HG03342 (cell line): Measurements from ENCODE around the gene FARP1.
"Not testable (repeated sequence)": the region's sequence is repeated elsewhere in the genome, so short reads cannot be mapped to it uniquely, and the experiment has no call there.

Source experiments
- ATAC-seq: cut with Tn5 transposase; IDR thresholded peaks from one replicate; pipeline ENCODE4 v1.9.1; 2021; ENCODE audit warnings: mild to moderate bottlenecking, moderate library complexity; ENCODE audit not compliant: unreplicated experiment

The FARP1 gene

DNA sequence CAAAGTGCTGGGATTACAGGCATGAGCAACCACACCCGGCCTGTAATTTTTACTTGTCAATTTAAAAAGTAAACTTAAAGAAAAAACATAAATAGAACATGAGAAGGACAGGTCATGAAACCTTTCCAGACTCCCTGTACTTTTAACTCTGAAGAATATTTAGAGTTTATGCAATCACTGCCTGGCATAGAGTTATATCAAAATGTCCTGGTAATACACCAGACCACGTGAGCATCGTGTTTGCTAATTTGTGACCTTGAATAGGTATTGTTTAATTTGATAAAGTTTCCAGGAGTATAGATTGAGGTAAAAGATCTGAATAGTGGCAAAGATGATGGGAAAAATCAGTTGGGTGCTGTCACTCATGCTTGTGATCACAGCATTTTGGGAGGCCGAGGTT, 115.3 kb downstream of the FARP1 start:
- no peak for ATAC-seq

DNA sequence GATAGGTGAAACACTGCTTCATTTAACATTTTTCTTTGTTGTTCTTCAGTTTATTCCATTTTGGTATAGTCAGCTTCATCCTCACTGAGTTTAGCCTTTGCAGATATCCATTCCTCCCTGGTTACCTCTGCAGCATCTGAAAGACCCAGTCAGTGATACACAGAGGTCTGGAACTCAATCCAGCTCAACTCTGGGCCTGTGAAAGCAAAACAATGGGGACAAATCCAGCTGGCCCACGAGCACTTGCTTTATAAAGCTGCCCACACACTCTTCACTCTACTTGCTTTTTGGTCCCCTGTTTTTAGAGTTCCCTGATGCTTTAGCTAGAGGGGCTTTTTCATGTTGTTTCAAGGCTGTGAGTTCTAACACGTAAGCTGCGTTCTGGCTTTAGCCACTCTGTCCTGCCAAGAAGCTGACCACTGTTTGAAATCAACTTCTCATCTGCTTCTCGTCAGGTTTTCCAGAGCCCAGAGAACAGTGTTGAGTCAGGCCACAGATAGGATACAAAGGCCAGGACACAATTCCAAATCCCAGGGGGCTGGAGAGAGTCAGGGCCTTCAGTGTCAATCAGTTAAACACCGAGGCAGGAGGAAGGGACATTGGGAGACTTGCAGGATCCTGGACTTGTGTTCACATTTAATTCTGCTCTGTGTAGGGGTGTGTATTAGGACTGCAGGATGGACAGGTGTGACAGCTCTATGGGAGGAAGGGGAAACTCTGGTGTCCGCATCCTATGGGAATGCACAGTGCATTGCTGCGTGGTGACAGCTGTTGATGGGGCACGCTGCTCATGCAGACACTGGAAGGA, 117.7 kb downstream of the FARP1 start:
- ATAC-seq: no peak

DNA sequence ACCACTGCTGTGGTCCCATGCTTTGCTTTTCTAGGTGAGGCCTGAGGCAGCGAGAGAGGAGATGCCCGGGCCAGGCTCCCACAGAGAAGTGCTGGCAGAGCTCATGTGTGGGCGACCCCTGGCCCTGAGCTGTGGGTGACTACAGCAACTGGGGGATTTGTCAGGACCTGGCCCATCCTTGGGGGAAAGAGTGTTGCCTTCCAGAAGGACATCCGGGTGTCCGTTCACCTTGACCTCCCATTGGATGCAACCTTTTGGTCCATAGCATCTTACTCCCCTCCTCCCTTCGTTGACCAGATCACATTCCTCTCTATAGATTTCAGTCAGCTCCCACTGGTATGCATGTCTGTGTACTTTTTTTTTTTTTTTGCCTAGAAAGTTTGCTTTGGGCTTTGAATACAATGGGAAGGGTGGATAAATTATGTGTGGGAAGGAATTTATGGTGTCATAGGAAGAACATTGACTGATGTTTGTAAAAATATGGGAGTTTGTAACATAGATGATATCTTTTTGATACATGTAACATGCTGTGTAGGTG, 118.3 kb downstream of the FARP1 start:
- ATAC-seq: no peak

DNA sequence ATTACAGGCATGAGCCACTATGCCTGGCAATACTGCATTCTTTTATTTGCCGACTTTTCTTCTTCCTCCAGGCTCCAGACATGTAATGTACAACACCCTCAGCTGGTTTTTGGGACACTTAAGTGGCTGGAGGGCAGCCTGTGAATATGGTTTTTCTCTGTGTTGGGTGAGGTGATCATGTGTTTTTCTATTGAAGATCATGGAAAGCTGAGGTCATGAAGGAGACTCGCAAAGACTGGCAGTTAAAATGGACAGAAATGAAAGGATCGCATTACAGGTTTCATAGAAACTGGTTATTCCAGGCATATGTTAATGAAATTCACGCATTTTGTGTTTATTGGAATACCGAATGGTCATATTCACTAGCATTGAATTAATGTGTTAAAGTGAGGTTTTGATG, 119.4 kb downstream of the FARP1 start:
- ATAC-seq: no peak

DNA sequence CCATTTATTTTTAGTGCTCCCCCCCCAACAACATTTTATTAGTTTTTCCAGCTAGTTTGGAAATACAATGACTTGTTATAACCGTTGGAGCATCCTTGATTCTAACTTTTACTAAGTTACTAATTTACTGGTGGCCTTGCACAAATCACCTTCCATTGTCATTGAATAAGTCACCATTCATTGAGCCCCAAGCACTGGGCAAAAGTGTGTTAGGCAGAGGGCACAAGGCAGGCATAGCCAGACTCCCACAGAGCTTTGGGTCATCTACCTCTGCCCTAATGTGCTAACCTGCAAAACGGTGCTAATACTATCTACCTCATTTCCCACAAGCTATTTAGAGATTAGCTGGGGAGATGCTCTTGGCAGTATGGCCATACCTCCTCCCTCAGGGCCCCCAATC, 120.9 kb downstream of the FARP1 start:
- no peak for ATAC-seq

DNA sequence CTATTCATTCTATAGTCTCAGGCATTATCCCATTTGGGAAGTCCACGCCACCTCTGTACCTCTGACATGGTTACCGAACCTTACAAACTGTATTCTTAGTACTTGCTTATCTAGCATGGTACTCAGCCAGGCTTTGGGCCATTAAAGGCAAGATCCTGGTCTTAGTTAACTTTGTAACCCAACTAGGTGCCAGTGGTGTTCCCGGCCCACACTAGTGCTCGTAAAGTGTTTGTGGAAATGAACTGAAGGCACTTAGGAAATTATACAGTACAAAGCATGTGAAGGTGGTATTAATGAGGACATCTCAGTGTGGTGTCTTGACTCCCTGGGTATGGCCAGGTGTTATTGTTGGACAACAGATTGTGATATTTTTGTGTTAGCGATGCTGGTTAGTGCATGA, 122.0 kb downstream of the FARP1 start:
- no peak for ATAC-seq

DNA sequence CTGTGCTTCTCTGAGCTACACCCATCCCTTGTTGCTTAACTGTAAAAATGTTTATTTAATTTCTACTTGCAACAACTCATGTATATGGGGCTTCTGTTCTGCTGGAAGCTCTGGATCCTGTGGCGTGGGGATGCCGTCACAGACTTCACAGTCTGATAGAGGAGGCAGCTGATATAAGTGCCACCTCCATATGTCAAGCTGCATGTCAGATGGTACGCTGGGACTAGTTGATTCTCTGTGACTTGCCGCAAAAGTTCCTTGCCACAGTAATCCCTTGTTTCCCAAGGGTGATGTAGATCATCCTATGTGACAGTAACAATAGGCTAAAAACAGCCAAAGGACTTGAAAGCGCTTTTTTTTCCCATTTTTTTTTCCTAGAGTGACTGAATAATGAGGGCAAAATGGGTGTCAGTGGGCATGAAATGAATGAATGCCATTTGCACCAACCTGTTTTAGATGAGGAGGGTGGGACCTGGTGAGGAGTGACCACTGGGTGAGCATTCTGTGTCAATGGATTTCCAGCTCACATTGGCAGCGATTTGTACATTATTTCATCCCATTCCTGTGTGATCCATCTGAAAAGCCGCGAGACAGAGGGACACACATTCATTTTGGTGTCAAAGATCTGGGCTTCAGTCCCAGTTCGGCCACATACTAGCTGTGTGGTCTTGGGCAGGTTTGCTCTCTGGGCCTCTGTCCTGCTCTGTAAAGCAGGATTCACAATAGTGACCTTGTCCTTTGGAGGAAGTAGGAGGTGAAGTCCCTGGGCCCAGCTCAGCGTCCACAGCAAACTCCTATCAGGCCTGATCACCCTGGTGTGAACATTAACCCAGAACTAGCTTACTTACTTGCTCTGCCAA, 123.0 kb downstream of the FARP1 start:
- no peak for ATAC-seq

DNA sequence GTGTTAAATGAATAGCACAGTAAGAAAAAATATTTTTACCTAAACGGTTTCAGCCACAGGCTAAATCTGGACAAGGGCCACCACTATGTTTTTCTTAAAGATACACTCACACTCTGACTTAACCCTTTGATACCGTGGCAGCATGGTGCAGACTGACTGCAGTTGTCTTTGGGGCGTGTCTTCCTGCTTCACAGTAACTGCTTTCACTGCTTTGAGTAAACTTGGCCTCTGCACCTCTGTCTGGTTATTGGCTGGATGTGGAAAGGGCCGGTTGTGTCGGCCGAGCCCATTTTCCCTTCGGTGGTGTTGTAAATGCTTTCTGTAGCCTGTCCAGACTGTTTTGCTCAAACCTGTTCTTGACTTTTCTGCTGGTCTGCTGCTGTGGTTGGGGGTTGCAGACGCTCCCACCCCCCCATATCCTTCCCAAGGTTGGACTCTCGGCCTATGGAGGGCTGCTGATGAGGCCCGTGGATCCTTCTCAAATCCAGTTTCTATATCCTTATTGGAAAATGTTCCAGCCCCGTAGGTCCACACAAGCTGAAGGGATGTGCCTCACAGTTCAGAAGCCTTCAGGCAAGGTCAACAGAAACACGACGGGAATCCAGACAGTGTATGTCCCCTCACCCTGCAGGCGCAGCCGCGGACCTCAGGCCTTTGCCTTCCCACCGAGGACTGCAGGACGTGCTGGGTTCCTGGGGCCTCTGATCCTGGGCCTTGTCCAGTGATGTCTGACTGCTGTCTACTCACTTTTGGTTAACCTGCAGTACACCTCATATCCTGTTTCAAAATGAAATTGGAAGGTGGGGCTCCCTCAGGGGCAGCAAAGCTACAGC, 124.4 kb downstream of the FARP1 start:
- peak; percentile 59 for ATAC-seq

DNA sequence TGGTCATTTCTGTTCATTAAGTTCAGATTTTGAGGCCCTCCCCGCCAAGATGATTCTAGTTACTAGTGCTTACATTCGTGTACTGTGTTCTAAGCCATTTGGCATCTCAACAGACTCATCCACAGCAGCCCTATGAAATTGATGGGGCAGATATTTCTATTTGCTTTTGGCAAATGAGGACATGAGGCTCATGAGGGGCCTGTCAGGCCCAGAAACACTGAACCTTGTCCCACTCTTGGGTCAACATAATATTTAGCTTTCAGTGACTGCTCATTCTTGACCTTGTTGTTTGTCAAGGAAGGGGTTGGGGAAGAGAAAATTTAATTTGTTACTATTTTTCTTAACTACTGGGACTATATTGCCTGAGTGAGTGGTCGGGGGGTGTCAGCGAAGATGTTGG, 126.5 kb downstream of the FARP1 start:
- no peak for ATAC-seq

DNA sequence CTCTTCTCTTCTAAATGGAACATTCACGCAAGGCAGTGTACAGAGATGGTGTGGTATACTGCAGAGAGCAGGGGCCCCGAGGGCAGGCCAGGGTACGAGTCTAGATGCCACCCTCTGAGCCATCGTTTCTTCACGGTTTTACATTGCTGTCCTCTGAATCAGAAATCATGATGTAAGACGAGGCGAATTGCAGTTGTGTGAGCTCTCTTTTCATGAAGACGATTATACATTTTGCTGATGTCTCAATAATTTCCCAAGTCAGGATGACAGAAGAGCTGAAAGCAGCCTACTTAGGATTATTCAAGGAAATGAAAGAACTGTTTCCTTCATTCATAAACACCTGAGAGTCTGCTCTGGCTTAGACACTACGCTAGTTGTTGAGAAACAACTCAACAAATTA, 127.9 kb downstream of the FARP1 start:
- ATAC-seq: no peak

DNA sequence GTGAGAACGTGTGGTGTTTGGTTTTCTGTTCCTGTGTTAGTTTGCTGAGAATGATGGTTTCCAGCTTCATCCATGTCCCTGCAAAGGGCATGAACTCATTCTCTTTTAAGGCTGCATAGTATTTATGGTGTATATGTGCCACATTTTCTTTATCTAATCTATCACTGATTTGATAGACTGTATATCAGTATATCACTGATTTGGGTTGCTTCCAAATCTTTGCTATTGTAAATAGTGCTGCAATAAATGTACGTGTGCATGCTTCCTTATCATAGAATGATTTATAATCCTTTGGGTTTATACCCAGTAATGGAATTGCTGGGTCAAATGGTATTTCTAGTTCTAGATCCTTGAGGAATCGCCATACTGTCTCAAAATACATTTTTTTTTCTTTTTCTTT, 128.8 kb downstream of the FARP1 start:
- not testable (repeated sequence) for ATAC-seq

DNA sequence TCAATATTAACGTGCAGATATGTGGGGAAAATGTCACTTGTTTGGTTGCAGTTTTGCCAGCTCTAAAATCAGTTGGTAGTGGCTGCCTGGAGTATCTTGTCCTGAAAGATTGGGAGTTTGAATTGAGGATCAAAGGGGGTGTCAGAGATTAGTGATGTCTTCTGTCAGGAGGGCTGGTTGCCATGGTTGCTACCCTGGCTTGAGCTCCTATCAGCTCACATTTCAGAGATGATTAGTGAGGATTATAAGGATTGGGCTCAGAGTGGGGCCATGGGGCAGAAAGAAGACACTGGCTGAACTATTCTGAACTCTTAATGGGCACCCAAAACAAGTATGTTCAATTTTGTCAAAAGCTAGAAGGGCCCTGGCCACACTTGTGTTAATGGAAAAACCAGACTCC, 129.7 kb downstream of the FARP1 start:
- no peak for ATAC-seq

DNA sequence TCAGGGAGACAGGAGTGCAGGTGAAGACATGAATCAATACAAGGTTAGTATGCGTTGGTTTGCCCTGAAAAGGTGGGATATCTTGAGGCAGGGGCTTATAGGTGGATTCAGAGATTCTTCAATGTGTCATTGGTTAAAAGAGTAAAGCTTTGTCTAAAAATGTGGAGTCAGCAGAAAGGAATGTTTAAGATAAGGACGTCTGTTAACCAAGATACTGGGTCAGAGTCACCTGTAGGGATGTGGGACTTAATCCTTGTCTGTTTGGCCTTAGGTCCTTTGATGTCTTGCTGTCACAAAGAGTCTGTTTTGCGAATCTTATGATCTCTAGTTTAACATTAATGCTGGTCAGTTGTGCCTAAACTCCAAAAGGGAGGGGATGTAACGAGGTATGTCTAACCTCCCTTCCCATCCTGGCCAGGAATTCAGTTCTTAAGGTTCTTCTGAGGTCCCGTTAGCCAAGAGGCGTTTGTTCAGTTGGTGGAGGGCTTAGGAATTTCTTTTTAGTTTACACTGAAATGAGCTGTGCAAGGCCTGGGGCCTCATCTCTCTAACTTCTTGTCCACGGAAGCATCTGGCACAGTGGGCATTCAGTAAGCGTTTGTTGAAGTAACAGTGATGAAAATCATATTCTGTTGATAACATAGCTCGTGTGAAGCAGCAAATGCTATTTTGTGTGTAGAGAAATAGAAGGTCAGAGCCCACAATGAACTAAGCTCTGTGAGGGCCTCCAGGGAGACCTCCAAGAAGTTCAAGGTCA, 130.4 kb downstream of the FARP1 start:
- ATAC-seq: no peak

DNA sequence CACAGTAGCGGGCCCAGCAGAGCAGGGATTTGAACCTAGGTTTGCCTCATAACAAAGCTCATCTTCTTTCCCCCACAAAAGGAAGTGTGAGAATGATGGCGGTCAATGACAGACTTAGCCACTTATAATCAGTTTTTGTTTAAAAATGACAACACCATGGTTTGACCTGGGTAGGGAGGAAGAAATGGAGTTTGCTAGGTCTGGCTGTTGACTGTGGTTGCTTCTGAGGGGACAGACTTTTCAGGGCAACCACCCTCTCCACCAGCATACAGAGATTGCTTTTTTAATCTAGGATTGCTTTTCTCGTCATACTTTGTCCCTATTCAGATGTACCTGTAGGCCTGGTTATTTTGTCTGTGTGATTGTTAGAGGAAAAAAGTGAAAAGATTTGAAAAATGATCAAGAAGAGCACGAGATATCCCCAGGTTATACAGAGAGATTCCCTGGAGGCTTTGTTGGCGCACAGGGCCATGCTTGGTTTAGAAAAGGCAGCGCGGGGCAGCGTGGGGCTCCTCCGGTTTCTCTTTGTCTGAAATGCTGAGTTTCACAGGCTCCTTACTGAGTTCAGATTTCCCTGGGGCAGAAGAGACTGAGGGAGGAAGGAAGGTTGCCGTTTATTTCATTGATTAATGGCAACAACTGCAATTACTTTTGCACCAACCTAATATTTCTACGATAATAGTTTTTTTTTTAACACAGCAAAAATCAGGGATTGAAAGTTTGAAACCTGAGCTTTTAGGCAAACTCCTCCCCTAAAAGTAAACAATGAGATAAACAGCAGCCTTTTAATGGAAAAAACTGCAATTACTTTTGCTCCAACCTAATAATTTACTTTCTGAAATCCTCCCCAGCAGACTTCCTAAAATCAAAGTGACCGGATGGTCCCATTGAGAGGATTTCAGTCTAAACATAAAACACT, 131.2 kb downstream of the FARP1 start:
- ATAC-seq: no peak

DNA sequence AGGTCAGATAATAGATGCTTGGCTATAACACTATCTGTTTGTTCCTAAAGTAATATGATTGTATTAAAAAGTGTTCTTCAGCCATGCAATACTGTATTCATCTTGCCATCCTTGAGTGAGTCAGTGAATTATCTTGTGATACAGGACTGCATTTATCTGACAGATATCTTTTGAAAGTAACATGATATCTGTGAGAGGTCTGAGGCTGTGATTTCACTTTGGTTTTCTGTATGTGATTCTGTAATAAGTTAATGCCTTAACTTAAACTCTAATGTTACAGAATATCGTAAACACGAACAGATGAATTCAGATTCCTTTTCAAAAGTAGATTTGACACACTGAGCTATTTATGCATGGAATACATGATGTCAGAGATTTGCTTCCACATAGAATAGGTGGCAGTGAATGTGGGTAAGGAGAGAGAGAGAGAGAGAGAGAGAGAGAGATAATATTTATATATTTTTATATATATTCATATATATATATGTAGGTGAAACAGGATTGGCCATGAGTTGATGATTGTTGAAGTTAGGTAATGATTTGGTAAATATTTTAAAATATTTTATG, 132.1 kb downstream of the FARP1 start:
- ATAC-seq: no peak

DNA sequence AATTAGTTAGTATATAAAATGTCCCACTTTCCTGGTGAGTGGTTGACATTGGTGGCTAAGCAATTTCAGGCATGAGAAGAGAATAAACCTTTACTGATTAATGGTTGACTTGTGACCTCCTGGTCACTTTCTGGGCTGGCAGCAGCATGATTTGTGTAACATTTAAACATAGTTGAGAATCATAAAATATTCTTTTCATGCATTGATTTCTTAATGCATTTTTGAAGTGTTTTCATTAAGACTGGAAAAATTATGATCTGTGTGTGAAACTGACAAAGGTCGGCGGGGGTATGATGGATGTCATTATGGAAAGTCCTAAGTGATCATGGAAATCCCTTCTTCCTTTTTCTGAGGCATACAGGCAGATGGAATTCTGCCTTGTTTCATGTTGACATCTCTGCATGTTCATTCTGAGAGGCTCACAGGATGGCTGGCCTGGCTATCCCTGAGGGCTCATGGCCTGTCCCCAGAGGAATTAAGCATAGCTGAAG, 132.8 kb downstream of the FARP1 start:
- ATAC-seq: no peak

DNA sequence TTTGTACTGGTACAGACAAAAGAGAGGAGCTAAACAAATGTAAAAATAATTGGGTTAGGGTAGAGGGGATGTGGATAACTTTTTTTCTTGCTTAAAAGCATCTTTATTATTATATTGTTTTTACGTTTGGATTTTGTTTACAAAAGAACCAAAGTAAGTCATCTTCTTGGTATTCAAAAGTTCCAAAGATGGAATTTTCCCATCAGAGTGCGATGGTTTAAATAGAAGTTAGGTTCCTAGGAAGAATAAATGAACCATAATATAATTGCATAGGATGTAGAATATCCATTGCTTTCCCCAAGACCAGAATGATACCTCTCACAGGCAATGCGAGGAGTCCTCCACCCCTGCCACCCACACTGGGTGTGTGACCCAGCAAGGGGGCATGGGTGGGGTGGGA, 133.6 kb downstream of the FARP1 start:
- no peak for ATAC-seq

DNA sequence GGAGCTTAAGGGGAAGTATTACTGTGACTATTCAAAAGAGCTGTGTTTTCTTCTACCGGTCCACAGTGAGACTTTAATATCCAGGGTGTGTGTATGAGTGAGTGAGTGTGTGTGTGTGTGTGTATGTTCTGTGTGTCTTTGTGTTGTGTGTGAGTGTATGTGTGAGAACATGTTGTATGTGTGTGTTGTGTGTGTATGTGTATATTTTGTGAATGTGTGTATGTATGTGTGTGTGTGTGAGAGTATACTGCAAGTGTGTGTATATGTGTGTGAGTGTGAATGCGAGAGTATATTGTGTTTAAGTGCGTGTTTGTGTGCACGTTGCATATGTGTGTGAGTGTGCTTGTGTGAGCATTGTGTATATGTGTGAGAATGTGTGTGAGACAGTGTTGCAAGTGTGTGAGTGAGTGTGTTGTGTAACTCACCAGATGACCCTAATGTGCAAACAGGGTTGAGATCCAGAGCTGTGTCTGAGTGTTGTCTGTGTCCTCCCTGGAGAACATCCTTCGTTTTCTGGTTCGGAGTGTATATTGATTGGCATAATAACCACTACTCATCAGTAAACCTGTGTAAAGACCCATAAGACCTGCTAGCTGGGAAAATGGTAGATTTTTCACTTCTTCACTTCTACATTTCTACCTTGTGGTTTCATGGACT, 135.3 kb downstream of the FARP1 start:
- ATAC-seq: no peak
